SK-N-SH (cell line): ENCODE data around the gene MXD3. TPM values are rescaled to one million over a fixed set of nuclear protein-coding genes. Genes with fewer than 3 reads are reported as not detected.

ENCODE experiments used
- CTCF ChIA-PET: fragments of 300-600, 350-600 bp; formaldehyde crosslinking; extraction: SDS; loops from one replicate; lab custom pipeline; 2021; lab: Yijun Ruan, JAX
- POLR2A ChIA-PET: fragments of 350-600 bp; sonication (Branson Sonifier 250); formaldehyde crosslinking; extraction: SDS; loops from one replicate; lab custom pipeline; 2020; ENCODE audit warnings: antibody characterized with exemption, inconsistent platforms; lab: Yijun Ruan, JAX
- DNase-seq: peaks from one replicate; pipeline ENCODE4 v3.0.0; 2012
- H2AFZ ChIP-seq: fragments of 200-600 bp; sonication (generic); 2 replicates; pipeline ENCODE4 v1.8.1; 2016; ENCODE audit warnings: antibody characterized with exemption, mild to moderate bottlenecking, low read depth
- H3F3A ChIP-seq: fragments of 200-600 bp; sonication (generic); replicated peaks from 2 replicates; pipeline ENCODE3; 2016; ENCODE audit warnings: antibody characterized with exemption, mild to moderate bottlenecking; ENCODE audit not compliant: insufficient read depth
- H3K27ac ChIP-seq, 2 experiments: fragments of 200-500 bp in 1 of 2; fragments of 200-600 bp in 1 of 2; sonication (Bioruptor generic) in 1 of 2; sonication (generic), shearing (Covaris generic) in 1 of 2; 2 replicates each; pipeline versions ENCODE4 v1.5.1 to v1.6.1; 2014 to 2016; ENCODE audit warnings: low read depth in 2 of 2, inconsistent platforms in 1 of 2, low read length in 1 of 2, mild to moderate bottlenecking in 1 of 2, mixed read lengths in 1 of 2
- H3K27me3 ChIP-seq: fragments of 200-600 bp; sonication (generic), shearing (Covaris generic); 2 replicates; pipeline ENCODE4 v1.6.1; 2016; ENCODE audit warnings: mixed run types; ENCODE audit not compliant: insufficient read depth
- H3K36me3 ChIP-seq, 2 experiments: fragments of 200-500 bp in 1 of 2; fragments of 200-600 bp in 1 of 2; sonication (Bioruptor generic) in 1 of 2; sonication (generic) in 1 of 2; replicated peaks in 1 of 2; 2 replicates each; pipeline versions ENCODE3 to v1.5.1; 2014 to 2016; ENCODE audit warnings: low read length in 1 of 2, mild to moderate bottlenecking in 1 of 2; ENCODE audit not compliant: insufficient read depth in 2 of 2, control insufficient read depth in 1 of 2
- H3K4me1 ChIP-seq, 2 experiments: fragments of 200-500 bp in 1 of 2; fragments of 200-600 bp in 1 of 2; sonication (Bioruptor generic) in 1 of 2; sonication (generic), shearing (Covaris generic) in 1 of 2; 2 replicates each; pipeline versions ENCODE4 v1.5.1 to v1.6.1; 2014 to 2016; ENCODE audit warnings: low read depth in 1 of 2, low read length in 1 of 2, mixed run types in 1 of 2; ENCODE audit not compliant: insufficient read depth in 2 of 2, control insufficient read depth in 1 of 2
- H3K4me2 ChIP-seq: fragments of 200-600 bp; sonication (generic), shearing (Covaris generic); 2 replicates; pipeline ENCODE4 v1.6.1; 2017; ENCODE audit warnings: mixed run types
- H3K4me3 ChIP-seq, 2 experiments: fragments of 200-500 bp in 1 of 2; fragments of 200-600 bp in 1 of 2; sonication (Bioruptor generic) in 1 of 2; sonication (generic), shearing (Covaris generic) in 1 of 2; 2 replicates each; pipeline versions ENCODE4 v1.5.1 to v1.8.1; 2014 to 2016; ENCODE audit warnings: low read depth in 2 of 2, inconsistent platforms in 1 of 2, low read length in 1 of 2, mild to moderate bottlenecking in 1 of 2, mixed read lengths in 1 of 2, moderate library complexity in 1 of 2
- H3K79me2 ChIP-seq: fragments of 200-600 bp; sonication (generic); 2 replicates; pipeline ENCODE4 v1.8.1; 2017; ENCODE audit warnings: mild to moderate bottlenecking; ENCODE audit not compliant: insufficient read depth
- H3K9ac ChIP-seq: fragments of 200-600 bp; sonication (generic); 2 replicates; pipeline ENCODE4 v1.6.1; 2017; ENCODE audit warnings: mixed run types
- H3K9me2 ChIP-seq: fragments of 200-600 bp; sonication (generic); 2 replicates; pipeline ENCODE4 v1.6.1; 2017; ENCODE audit warnings: mixed run types
- H3K9me3 ChIP-seq: fragments of 200-600 bp; sonication (generic); 2 replicates; pipeline ENCODE4 v1.6.1; 2017; ENCODE audit warnings: mixed run types, mild to moderate bottlenecking, moderate library complexity
- H4K20me1 ChIP-seq: fragments of 200-600 bp; sonication (generic); 2 replicates; pipeline ENCODE4 v1.6.1; 2017; ENCODE audit warnings: mild to moderate bottlenecking, mixed run types; ENCODE audit not compliant: insufficient read depth
- CHD2 ChIP-seq: fragments of 150-350 bp; IDR thresholded peaks from 2 replicates; pipeline ENCODE4 v1.6.1; 2018; ENCODE audit warnings: low read length; ENCODE audit not compliant: partially characterized antibody
- EZH2phosphoT487 ChIP-seq: fragments of 200-600 bp; sonication (generic); IDR thresholded peaks from 2 replicates; pipeline ENCODE4 v1.6.1; 2017; ENCODE audit warnings: low read depth, mixed run types, mild to moderate bottlenecking, antibody characterized with exemption, moderate library complexity, borderline replicate concordance
- FOXJ3 ChIP-seq: sonication (generic); formaldehyde crosslinking; IDR thresholded peaks from 2 replicates; pipeline ENCODE4 v1.5.1; 2020; ENCODE audit warnings: mild to moderate bottlenecking, missing genetic modification reagents
- FOXM1 ChIP-seq: IDR thresholded peaks from 2 replicates; pipeline ENCODE4 v1.4.0; 2012; ENCODE audit warnings: low read depth, mild to moderate bottlenecking
- JUND ChIP-seq: IDR thresholded peaks from 2 replicates; pipeline ENCODE4 v1.4.0; 2012
- NFIC ChIP-seq: IDR thresholded peaks from 2 replicates; pipeline ENCODE4 v1.4.0; 2012; ENCODE audit warnings: borderline replicate concordance
- POLR2AphosphoS5 ChIP-seq: IDR thresholded peaks from 2 replicates; pipeline ENCODE4 v1.6.1; 2012; ENCODE audit warnings: low read depth, low read length
- RXRA ChIP-seq: IDR thresholded peaks from 2 replicates; pipeline ENCODE4 v1.4.0; 2012; ENCODE audit warnings: low read depth, mild to moderate bottlenecking, borderline replicate concordance
- WGBS: methylation state at CpG from one replicate; pipeline ENCODE4 v1.1.6; 2017; ENCODE audit warnings: low lambda C conversion rate; 5-methylcytosine and 5-hydroxymethylcytosine counted together
- polyA plus RNA-seq, 3 experiments: library from polyadenylated mRNA; depleted of rRNA; stranded (reverse); fragments of >200 nt; gene quantifications; 2 replicates each; pipeline ENCODE4 v1.2.3, GENCODE V29; 2012
- TF ChIP-seq, protein P1 (sequence below): IDR thresholded peaks from 2 replicates; pipeline ENCODE4 v1.6.1; 2012; ENCODE audit warnings: mild to moderate bottlenecking, low read depth, low read length, moderate library complexity
- TF ChIP-seq, protein P2 (sequence below): fragments of 150-350 bp; IDR thresholded peaks from 2 replicates; pipeline ENCODE4 v1.6.1; 2016; ENCODE audit warnings: mild to moderate bottlenecking, low read depth, low read length
- TF ChIP-seq, protein P3 (sequence below): IDR thresholded peaks from 2 replicates; pipeline ENCODE4 v1.4.0; 2012; ENCODE audit warnings: low read depth

Gene MXD3
- polyA plus RNA-seq, 1 of the 3 experiments (the other 2 are of a cell fraction) = 22.6 TPM

DNA sequence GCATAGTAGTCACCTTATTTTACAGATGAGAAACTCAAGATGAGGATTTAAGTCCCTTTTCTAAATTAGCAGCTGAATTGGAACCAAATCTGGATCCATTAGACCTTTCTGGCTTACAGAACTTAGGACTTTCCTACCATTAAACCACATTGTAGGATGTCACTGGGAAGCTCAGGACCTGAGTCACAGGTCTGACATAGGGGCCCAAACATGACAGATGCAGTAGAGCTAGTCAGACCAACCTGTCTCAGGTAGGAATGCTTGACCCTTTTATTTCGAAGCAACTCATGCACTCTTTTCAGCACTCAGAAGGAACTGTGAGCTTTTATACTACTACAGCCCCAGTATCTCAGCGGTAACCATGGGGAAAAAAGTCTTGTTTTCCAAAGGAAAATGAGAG, 10.7 kb downstream of the MXD3 start:
- peaks cover 22 to 53% of the 10 kb centered on the region in 2 experiments for H3K36me3 ChIP-seq
- ChIA-PET CTCF (interaction anchor here (1.2 to 6.5 kb wide), 5 partner anchors 10 to 654 kb away, joined by 3 to 48 read pairs (median 6); no protein-coding TSS in a partner anchor), POLR2A (no interaction called here)
- 98% methylated on average over 2 of the region's 2 CpGs for WGBS
- H4K20me1 ChIP-seq = peaks cover 15% of the 10 kb centered on the region
- peak overlapping the region in 1 of 2 experiments; percentile 40; a peak in 1 of 4 replicates for H3K27ac ChIP-seq
- no peak overlapping the region for H3K9ac ChIP-seq
- no peak overlapping the region for H3K4me3 ChIP-seq
- no peak overlapping the region for H3K4me2 ChIP-seq
- H3F3A ChIP-seq = peaks cover 13% of the 10 kb centered on the region
- TF ChIP-seq FOXM1 = no peak
- no peak for TF ChIP-seq RXRA
- TF ChIP-seq, protein P1, sequence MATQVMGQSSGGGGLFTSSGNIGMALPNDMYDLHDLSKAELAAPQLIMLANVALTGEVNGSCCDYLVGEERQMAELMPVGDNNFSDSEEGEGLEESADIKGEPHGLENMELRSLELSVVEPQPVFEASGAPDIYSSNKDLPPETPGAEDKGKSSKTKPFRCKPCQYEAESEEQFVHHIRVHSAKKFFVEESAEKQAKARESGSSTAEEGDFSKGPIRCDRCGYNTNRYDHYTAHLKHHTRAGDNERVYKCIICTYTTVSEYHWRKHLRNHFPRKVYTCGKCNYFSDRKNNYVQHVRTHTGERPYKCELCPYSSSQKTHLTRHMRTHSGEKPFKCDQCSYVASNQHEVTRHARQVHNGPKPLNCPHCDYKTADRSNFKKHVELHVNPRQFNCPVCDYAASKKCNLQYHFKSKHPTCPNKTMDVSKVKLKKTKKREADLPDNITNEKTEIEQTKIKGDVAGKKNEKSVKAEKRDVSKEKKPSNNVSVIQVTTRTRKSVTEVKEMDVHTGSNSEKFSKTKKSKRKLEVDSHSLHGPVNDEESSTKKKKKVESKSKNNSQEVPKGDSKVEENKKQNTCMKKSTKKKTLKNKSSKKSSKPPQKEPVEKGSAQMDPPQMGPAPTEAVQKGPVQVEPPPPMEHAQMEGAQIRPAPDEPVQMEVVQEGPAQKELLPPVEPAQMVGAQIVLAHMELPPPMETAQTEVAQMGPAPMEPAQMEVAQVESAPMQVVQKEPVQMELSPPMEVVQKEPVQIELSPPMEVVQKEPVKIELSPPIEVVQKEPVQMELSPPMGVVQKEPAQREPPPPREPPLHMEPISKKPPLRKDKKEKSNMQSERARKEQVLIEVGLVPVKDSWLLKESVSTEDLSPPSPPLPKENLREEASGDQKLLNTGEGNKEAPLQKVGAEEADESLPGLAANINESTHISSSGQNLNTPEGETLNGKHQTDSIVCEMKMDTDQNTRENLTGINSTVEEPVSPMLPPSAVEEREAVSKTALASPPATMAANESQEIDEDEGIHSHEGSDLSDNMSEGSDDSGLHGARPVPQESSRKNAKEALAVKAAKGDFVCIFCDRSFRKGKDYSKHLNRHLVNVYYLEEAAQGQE = no peak
- TF ChIP-seq, protein P2, sequence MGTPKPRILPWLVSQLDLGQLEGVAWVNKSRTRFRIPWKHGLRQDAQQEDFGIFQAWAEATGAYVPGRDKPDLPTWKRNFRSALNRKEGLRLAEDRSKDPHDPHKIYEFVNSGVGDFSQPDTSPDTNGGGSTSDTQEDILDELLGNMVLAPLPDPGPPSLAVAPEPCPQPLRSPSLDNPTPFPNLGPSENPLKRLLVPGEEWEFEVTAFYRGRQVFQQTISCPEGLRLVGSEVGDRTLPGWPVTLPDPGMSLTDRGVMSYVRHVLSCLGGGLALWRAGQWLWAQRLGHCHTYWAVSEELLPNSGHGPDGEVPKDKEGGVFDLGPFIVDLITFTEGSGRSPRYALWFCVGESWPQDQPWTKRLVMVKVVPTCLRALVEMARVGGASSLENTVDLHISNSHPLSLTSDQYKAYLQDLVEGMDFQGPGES = no peak
- no peak for TF ChIP-seq CHD2
- no peak for TF ChIP-seq FOXJ3
- TF ChIP-seq EZH2phosphoT487 = no peak
- TF ChIP-seq, protein P3, sequence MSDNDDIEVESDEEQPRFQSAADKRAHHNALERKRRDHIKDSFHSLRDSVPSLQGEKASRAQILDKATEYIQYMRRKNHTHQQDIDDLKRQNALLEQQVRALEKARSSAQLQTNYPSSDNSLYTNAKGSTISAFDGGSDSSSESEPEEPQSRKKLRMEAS = no peak
- no peak for TF ChIP-seq JUND
- TF ChIP-seq NFIC = no peak
- no peak for TF ChIP-seq POLR2AphosphoS5
- no peak for DNase-seq
- H2AFZ ChIP-seq = no peak overlapping the region
- no peaks in the 10 kb centered on the region for H3K9me2 ChIP-seq
- no peaks in the 10 kb centered on the region for H3K9me3 ChIP-seq
- peaks cover 42% of the 10 kb centered on the region for H3K79me2 ChIP-seq
- H3K27me3 ChIP-seq = no peaks in the 10 kb centered on the region
- H3K4me1 ChIP-seq = peaks cover 0 to 28% of the 10 kb centered on the region in 2 experiments; a peak in 1 of 4 replicates
